Left lung (tissue), 10 donors: ENCODE data around the gene ICA1. TPM values are rescaled to one million over a fixed set of nuclear protein-coding genes. Genes with fewer than 3 reads are reported as not detected.
A peak's percentile ranks its signal among the peaks of the same experiment; 100 is the strongest.

Source experiments
- ATAC-seq: fragments of 200-7000 bp; cut with Tn5 transposase; one replicate; pipeline ENCODE4 v1.9.1; 2020; ENCODE audit warnings: moderate library complexity
- DNase-seq, 4 donors: peaks; one replicate each; pipeline ENCODE4 v3.0.0-alpha.2; 2013 to 2020
- H3K27ac ChIP-seq, 2 donors: fragments of 200-600 bp; sonication (generic) in 1 of 2; one replicate each; pipeline versions ENCODE4 v1.5.0 to v1.8.0; 2020 to 2021
- H3K27me3 ChIP-seq, 2 donors: fragments of 200-600 bp; sonication (generic) in 1 of 2; one replicate each; pipeline versions ENCODE4 v1.5.0 to v1.8.0; 2020 to 2021
- H3K36me3 ChIP-seq, 2 donors: fragments of 200-600 bp; sonication (generic) in 1 of 2; one replicate each; pipeline versions ENCODE4 v1.5.0 to v1.8.0; 2020 to 2021
- H3K4me1 ChIP-seq, 2 donors: fragments of 200-600 bp; one replicate each; pipeline ENCODE4 v1.8.0; 2021
- H3K4me3 ChIP-seq, 2 donors: fragments of 200-600 bp; sonication (generic) in 1 of 2; one replicate each; pipeline versions ENCODE4 v1.5.0 to v1.8.0; 2020 to 2021; ENCODE audit warnings: mild to moderate bottlenecking in 1 of 2
- H3K9me3 ChIP-seq, 2 donors: fragments of 200-600 bp; sonication (generic) in 1 of 2; one replicate each; pipeline versions ENCODE4 v1.5.0 to v1.8.0; 2020 to 2021
- intact Hi-C, 2 donors: fragments of 100-400 bp; cut with DNase I; formaldehyde crosslinking; loops; one replicate each; pipeline versions ENCODE4 v1.11.2 to v1.14.2; 2022
- polyA plus RNA-seq, 6 donors: library from polyadenylated mRNA; unstranded; fragments of 120-200 nt; gene quantifications; one replicate each; pipeline ENCODE4 v1.2.1, GENCODE V29; 2013; ENCODE audit not compliant: insufficient read length in 6 of 6
- total RNA-seq, 2 donors: library from RNA; stranded (reverse); fragmentation: NEBNext Ultra II Directional; extraction: Animal tissue kit (Norgen Biotek cat#: 25700); gene quantifications; one replicate each; pipeline ENCODE4 v1.2.1, GENCODE V29; 2021
- TF ChIP-seq, protein P1 (sequence below), 2 donors: fragments of 200-600 bp; sonication (generic) in 1 of 2; IDR thresholded peaks; one replicate each; pipeline versions ENCODE4 v1.5.0 to v1.8.0; 2021; ENCODE audit warnings: antibody characterized with exemption in 2 of 2
- donor health status: DM: no; HTN: yes; CAD: no.
- donor health status: DM: no; HTN: no; CAD: no.

Gene ICA1
- total and polyA plus RNA-seq, 8 donors, result 22.4 to 53.3 (median 40.5) TPM

DNA sequence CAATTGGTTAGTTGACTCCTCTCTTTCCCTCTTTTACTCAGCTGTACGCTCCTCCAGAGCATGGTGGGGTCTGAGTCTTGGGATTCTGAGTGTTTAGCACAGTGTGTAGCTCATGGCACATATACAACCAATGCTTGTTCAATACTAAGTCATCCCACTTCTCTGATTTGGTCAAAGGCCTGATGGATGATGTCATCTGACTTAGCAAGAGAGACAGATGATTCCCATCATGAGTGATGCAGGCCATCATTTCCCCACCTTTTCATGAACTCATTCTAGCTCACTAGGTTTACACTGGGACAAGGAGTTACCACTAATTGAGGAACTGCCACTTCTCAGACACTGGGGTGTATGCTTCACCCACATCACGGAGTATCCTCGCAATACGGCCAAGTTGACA is 3.8 kb downstream of the ICA1 start:
- Histone ChIP-seq H3K27ac (no peak overlapping the region), H3K36me3 (no peaks in the 10 kb centered on the region)
- TF ChIP-seq, protein P1, sequence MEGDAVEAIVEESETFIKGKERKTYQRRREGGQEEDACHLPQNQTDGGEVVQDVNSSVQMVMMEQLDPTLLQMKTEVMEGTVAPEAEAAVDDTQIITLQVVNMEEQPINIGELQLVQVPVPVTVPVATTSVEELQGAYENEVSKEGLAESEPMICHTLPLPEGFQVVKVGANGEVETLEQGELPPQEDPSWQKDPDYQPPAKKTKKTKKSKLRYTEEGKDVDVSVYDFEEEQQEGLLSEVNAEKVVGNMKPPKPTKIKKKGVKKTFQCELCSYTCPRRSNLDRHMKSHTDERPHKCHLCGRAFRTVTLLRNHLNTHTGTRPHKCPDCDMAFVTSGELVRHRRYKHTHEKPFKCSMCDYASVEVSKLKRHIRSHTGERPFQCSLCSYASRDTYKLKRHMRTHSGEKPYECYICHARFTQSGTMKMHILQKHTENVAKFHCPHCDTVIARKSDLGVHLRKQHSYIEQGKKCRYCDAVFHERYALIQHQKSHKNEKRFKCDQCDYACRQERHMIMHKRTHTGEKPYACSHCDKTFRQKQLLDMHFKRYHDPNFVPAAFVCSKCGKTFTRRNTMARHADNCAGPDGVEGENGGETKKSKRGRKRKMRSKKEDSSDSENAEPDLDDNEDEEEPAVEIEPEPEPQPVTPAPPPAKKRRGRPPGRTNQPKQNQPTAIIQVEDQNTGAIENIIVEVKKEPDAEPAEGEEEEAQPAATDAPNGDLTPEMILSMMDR (IDR thresholded peaks at IDR 0.05), result no peak

DNA sequence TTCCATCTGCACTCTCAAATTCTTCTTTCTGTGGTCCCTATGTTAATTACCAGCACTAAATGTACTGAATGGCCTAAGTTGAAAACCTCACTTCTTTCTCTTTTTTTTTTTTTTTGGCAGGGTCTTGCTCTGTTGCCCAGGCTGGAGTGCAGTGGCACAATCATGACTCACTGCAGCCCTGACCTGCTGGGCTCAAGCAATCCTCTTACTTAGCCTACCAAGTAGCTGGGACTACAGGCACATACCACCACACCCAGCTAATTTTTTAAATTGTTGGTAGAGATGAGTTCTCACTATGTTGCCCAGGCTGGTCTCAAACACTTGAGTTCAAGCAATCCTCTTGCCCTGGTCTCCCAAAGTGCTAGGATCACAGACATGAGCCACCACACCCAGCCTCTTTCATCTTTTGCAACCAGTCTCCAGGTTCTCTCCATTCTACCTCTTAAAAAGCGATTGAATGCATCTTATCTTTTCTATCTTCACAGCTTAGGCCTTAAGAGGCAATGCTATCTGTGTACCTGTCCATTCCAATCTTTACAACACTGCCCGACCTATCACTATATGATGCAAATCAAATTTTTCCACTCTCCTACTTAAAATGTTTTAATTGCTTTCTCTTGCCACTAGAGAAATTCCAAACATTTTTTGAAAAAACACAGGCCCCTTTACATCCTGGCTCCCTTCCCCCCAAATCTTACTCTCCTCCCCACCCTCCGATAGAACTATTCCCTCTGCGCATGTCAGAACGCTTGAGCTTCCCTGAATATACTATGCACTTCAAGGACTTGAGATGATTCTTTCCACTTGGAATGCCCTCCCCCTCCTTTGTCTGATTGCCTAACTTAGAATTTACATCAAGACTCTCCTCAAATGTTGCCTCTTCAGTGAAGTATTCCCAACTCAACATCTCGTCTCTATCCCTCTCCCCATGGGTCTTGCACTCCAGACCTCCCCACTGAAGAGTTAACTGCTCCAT is 6.0 kb downstream of the ICA1 start:
- Histone ChIP-seq H3K4me3 (no peak overlapping the region), H3K27me3 (peaks cover 0 to under 1% of the 10 kb centered on the region in 2 donors), H3K9me3 (no peaks in the 10 kb centered on the region), H3K27ac (no peak overlapping the region), H3K4me1 (peaks cover 0 to 4% of the 10 kb centered on the region in 2 donors), H3K36me3 (no peaks in the 10 kb centered on the region)
- TF ChIP-seq, protein P1 (IDR thresholded peaks at IDR 0.05), result no peak
- intact Hi-C loops, result no loop called here
- ATAC-seq, result peak; percentile 59
- DNase-seq, result peak in 1 of 4 donors; percentile 29

More for the DNA sequence above, 3.8 kb downstream of the ICA1 start:
- intact Hi-C loops, result no loop called here
- peaks cover 0 to 16% of the 10 kb centered on the region in 2 donors for H3K4me1 ChIP-seq
- no peak for DNase-seq
- H3K4me3 ChIP-seq, result no peak overlapping the region
- H3K27me3 ChIP-seq, result peaks cover 0 to 17% of the 10 kb centered on the region in 2 donors
- no peak for ATAC-seq
- H3K9me3 ChIP-seq, result no peaks in the 10 kb centered on the region

DNA sequence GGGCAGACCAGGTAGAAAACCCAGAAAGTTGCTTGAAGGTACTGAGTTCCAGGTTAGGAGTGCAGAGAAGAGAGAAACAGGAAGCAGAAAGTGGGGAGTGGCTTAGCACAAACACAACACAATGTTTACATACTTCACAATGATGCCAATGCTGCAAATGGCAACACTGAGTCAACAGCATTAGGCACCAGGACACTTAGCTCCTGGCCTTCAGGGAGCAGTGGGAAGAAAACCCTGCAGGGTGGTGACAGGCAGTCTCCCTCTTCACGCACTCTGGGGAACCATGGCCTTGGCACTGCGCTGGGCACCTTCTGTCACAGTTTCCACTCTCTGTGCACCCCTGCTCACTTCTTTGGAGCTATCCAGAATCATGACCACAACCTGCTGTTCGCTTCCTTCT is 7.3 kb downstream of the ICA1 start:
- Histone ChIP-seq H3K27ac (peak overlapping the region in 1 of 2 donors; percentile 19), H3K4me1 (peaks cover 0 to 4% of the 10 kb centered on the region in 2 donors), H3K27me3 (no peaks in the 10 kb centered on the region), H3K9me3 (no peaks in the 10 kb centered on the region), H3K36me3 (no peaks in the 10 kb centered on the region), H3K4me3 (no peak overlapping the region)
- DNase-seq, result no peak
- TF ChIP-seq, protein P1 (IDR thresholded peaks at IDR 0.05), result no peak
- peak; percentile 33 for ATAC-seq
- intact Hi-C loops, result no loop called here

DNA sequence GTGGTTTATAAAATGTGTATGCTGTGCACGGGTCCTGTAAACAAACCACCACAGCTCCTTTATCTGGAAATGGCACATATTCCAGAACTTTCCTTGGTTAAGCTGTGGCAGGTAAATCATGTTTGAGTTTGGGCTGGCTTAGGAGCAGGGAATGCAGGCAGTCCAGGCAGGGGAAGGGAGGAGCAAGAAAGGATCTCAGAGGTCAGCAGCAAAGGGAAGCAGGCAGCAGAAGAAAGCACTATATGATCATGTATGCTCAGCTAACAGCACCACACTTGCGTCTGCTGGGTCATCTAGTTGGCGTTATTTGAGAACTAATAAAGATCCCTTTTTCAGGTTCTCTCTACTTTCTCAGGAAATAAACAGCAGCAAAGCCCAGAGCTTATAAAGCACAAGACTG is 7.8 kb downstream of the ICA1 start:
- intact Hi-C loops, result no loop called here
- ATAC-seq, result no peak
- no peaks in the 10 kb centered on the region for H3K9me3 ChIP-seq
- H3K27me3 ChIP-seq, result no peaks in the 10 kb centered on the region
- TF ChIP-seq, protein P1 (IDR thresholded peaks at IDR 0.05), result no peak
- no peak for DNase-seq
- no peak overlapping the region for H3K4me3 ChIP-seq
- no peaks in the 10 kb centered on the region for H3K36me3 ChIP-seq
- peak overlapping the region in 1 of 2 donors; percentile 19 for H3K27ac ChIP-seq
- peaks cover 0 to 4% of the 10 kb centered on the region in 2 donors for H3K4me1 ChIP-seq

DNA sequence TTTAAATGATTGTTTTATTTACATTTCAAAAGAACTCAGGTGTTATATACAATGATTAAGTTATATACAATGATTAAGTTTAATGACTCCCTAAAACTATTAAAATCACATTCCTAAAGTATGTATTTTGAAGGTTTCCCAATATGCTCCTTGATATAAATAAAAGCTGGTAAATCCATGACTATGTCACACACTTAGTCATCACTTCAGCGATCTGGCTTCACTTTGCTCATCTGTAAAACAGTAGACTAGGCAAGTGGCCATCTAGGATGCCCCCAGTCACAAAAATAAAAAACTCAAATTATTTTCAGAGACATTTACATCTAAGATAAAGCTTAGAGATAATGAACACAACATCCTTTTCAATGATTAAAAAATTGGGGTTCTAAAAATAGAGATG is 10.8 kb downstream of the ICA1 start:
- TF ChIP-seq, protein P1 (IDR thresholded peaks at IDR 0.05), result no peak
- ATAC-seq, result no peak
- H3K27ac ChIP-seq, result no peak overlapping the region

More for the DNA sequence above, 10.8 kb downstream of the ICA1 start:
- no peaks in the 10 kb centered on the region for H3K9me3 ChIP-seq
- no peak for DNase-seq
- H3K36me3 ChIP-seq, result no peaks in the 10 kb centered on the region
- H3K27me3 ChIP-seq, result no peaks in the 10 kb centered on the region
- intact Hi-C loops, result no loop called here
- H3K4me1 ChIP-seq, result peaks cover 0 to 4% of the 10 kb centered on the region in 2 donors
- no peak overlapping the region for H3K4me3 ChIP-seq
